HEK293 (cell line): Measurements from ENCODE around the gene DCLK1.

Experiments
- CTCF ChIA-PET: fragments of 350-600 bp; formaldehyde crosslinking; extraction: SDS; loops from one replicate; lab custom pipeline; 2021; ENCODE audit warnings: antibody characterized with exemption; lab: Yijun Ruan, JAX
- POLR2A ChIA-PET: fragments of 300-600 bp; formaldehyde crosslinking; extraction: SDS; loops from one replicate; lab custom pipeline; 2020; ENCODE audit warnings: antibody characterized with exemption, inconsistent platforms; lab: Yijun Ruan, JAX
- H3K27ac ChIP-seq: fragments of 200-500 bp; sonication (Bioruptor generic); 2 replicates; pipeline ENCODE4 v1.5.1; 2014; ENCODE audit warnings: low read depth, low read length, control low read depth, inconsistent platforms; ENCODE audit errors: extremely low read depth
- H3K36me3 ChIP-seq, 2 experiments: fragments of 200-500 bp in 1 of 2; sonication (Bioruptor generic) in 1 of 2; 1 replicate in 1 of 2; 2 replicates in 1 of 2; pipeline ENCODE4 v1.5.1; 2014 to 2017; ENCODE audit warnings: inconsistent platforms in 2 of 2, low read length in 2 of 2; ENCODE audit not compliant: control insufficient read depth in 2 of 2, insufficient read depth in 1 of 2
- H3K4me1 ChIP-seq: fragments of 200-500 bp; sonication (Bioruptor generic); 2 replicates; pipeline ENCODE4 v1.5.1; 2014; ENCODE audit warnings: mild to moderate bottlenecking, low read length, inconsistent platforms; ENCODE audit not compliant: control insufficient read depth, insufficient read depth
- H3K4me3 ChIP-seq: 2 replicates; pipeline ENCODE4 v1.5.1; 2011; ENCODE audit warnings: low read depth, mild to moderate bottlenecking, control low read depth, low read length, moderate library complexity
- H3K9me3 ChIP-seq: fragments of 200-500 bp; sonication (Bioruptor generic); 2 replicates; pipeline ENCODE4 v1.5.1; 2014; ENCODE audit warnings: low read depth, low read length, inconsistent platforms; ENCODE audit not compliant: control insufficient read depth, insufficient read depth
- BCL11B ChIP-seq: fragments of 450-650 bp; formaldehyde crosslinking; IDR thresholded peaks from 2 replicates; pipeline ENCODE4 v1.5.1; 2016; ENCODE audit warnings: low read depth, missing biosample characterization, missing genetic modification characterization
- FEZF1 ChIP-seq: fragments of 450-650 bp; formaldehyde crosslinking; IDR thresholded peaks from 2 replicates; pipeline ENCODE4 v1.5.1; 2016; ENCODE audit warnings: missing biosample characterization, missing genetic modification characterization
- GLIS1 ChIP-seq: fragments of 450-650 bp; formaldehyde crosslinking; IDR thresholded peaks from 2 replicates; pipeline ENCODE4 v1.5.1; 2016; ENCODE audit warnings: missing biosample characterization, missing genetic modification characterization
- KLF7 ChIP-seq: fragments of 450-650 bp; formaldehyde crosslinking; IDR thresholded peaks from 2 replicates; pipeline ENCODE4 v1.5.1; 2016; ENCODE audit warnings: missing biosample characterization, missing genetic modification characterization, borderline replicate concordance
- OSR2 ChIP-seq: fragments of 450-650 bp; formaldehyde crosslinking; IDR thresholded peaks from 2 replicates; pipeline ENCODE4 v1.5.1; 2016; ENCODE audit warnings: missing biosample characterization, missing genetic modification characterization
- OVOL3 ChIP-seq: fragments of 450-650 bp; formaldehyde crosslinking; IDR thresholded peaks from 2 replicates; pipeline ENCODE4 v1.5.1; 2016; ENCODE audit warnings: missing biosample characterization, missing genetic modification characterization
- PBX3 ChIP-seq: sonication (generic); formaldehyde crosslinking; IDR thresholded peaks from 2 replicates; pipeline ENCODE4 v1.8.1; 2022; ENCODE audit warnings: mild to moderate bottlenecking, moderate library complexity, missing genetic modification reagents
- PRDM4 ChIP-seq: fragments of 450-650 bp; formaldehyde crosslinking; IDR thresholded peaks from 2 replicates; pipeline ENCODE4 v1.5.1; 2017; ENCODE audit warnings: missing biosample characterization, missing genetic modification characterization
- REST ChIP-seq: fragments of 450-650 bp; formaldehyde crosslinking; IDR thresholded peaks from 2 replicates; pipeline ENCODE4 v1.5.1; 2016; ENCODE audit warnings: missing biosample characterization, missing genetic modification characterization
- ZFP37 ChIP-seq: fragments of 450-650 bp; formaldehyde crosslinking; IDR thresholded peaks from 2 replicates; pipeline ENCODE4 v1.5.1; 2016; ENCODE audit warnings: missing biosample characterization, missing genetic modification characterization
- ZIC2 ChIP-seq: fragments of 450-650 bp; formaldehyde crosslinking; IDR thresholded peaks from 2 replicates; pipeline ENCODE4 v1.5.1; 2016; ENCODE audit warnings: missing biosample characterization, missing genetic modification characterization
- ZNF10 ChIP-seq: fragments of 450-650 bp; formaldehyde crosslinking; IDR thresholded peaks from 2 replicates; pipeline ENCODE4 v1.5.1; 2017; ENCODE audit warnings: missing biosample characterization, missing genetic modification characterization
- ZNF148 ChIP-seq: fragments of 450-650 bp; formaldehyde crosslinking; IDR thresholded peaks from 2 replicates; pipeline ENCODE4 v1.5.0; 2017; ENCODE audit warnings: missing biosample characterization, missing genetic modification characterization, borderline replicate concordance
- ZNF335 ChIP-seq: fragments of 450-650 bp; formaldehyde crosslinking; conservative IDR thresholded peaks from 2 replicates; pipeline ENCODE4 v1.5.1; 2016; ENCODE audit warnings: missing biosample characterization, missing genetic modification characterization
- ZNF416 ChIP-seq: fragments of 450-650 bp; formaldehyde crosslinking; IDR thresholded peaks from 2 replicates; pipeline ENCODE4 v1.5.1; 2016; ENCODE audit warnings: missing biosample characterization, missing genetic modification characterization
- ZNF488 ChIP-seq: fragments of 450-650 bp; formaldehyde crosslinking; IDR thresholded peaks from 2 replicates; pipeline ENCODE4 v1.5.1; 2016; ENCODE audit warnings: missing biosample characterization, missing genetic modification characterization
- ZNF560 ChIP-seq: fragments of 450-650 bp; formaldehyde crosslinking; IDR thresholded peaks from 2 replicates; pipeline ENCODE4 v1.5.1; 2017; ENCODE audit warnings: missing biosample characterization, missing genetic modification characterization, borderline replicate concordance
- ZNF664 ChIP-seq: fragments of 450-650 bp; formaldehyde crosslinking; IDR thresholded peaks from 2 replicates; pipeline ENCODE4 v1.5.1; 2016; ENCODE audit warnings: missing biosample characterization, missing genetic modification characterization
- ZNF701 ChIP-seq: fragments of 450-650 bp; formaldehyde crosslinking; IDR thresholded peaks from 2 replicates; pipeline ENCODE4 v1.5.1; 2016; ENCODE audit warnings: missing biosample characterization, missing genetic modification characterization
- ZSCAN23 ChIP-seq: fragments of 450-650 bp; formaldehyde crosslinking; IDR thresholded peaks from 2 replicates; pipeline ENCODE4 v1.5.1; 2016; ENCODE audit warnings: missing biosample characterization, missing genetic modification characterization

DCLK1 gene

GRCh38 chr13:35768073-35768472 is 363.1 kb downstream of the DCLK1 start:
- Histone ChIP-seq H3K4me3 (no peak overlapping the region), H3K27ac (no peak overlapping the region), H3K36me3 (no peaks in the 10 kb centered on the region), H3K4me1 (no peaks in the 10 kb centered on the region), H3K9me3 (no peaks in the 10 kb centered on the region)
- ChIA-PET CTCF (interaction anchor here (0.6 to 0.7 kb wide), 2 partner anchors 9 to 161 kb away, joined by 3 read pairs; no protein-coding TSS in a partner anchor), POLR2A (no interaction called here)
- TF ChIP-seq ZNF701 = no peak
- TF ChIP-seq OVOL3 = no peak
- TF ChIP-seq ZNF335 = peak; percentile 51
- TF ChIP-seq FEZF1 (tag by site-specific recombination) = peak; percentile 70
- 0 out of 2 replicates have a peak, but pooled peaks have one; percentile 42 for TF ChIP-seq ZNF10
- TF ChIP-seq, all 188 proteins: peak for 3

- TF ChIP-seq ZFP37 (no peak), ZIC2 (tag by site-specific recombination) (no peak), ZNF560 (tag by site-specific recombination) (no peak), PRDM4 (tag by site-specific recombination) (no peak), ZNF664 (tag by site-specific recombination) (peak; percentile 62; the same call in 1 of the 2 replicates), GLIS1 (tag by site-specific recombination) (0 out of 2 replicates have a peak, but pooled peaks have one; percentile 16), BCL11B (tag by site-specific recombination) (no peak), ZSCAN23 (no peak), PBX3 (no peak), OSR2 (no peak), REST (tag by site-specific recombination) (no peak), KLF7 (no peak), ZNF148 (tag by site-specific recombination) (no peak), ZNF416 (tag by site-specific recombination) (no peak), ZNF488 (no peak)
- CTCF ChIA-PET = interaction anchor here (0.6 to 0.7 kb wide), 2 partner anchors 8 to 162 kb away, joined by 3 read pairs; no protein-coding TSS in a partner anchor
- H3K4me3 ChIP-seq = no peak overlapping the region
- no peak overlapping the region for H3K27ac ChIP-seq
- POLR2A ChIA-PET = no interaction called here
- no peaks in the 10 kb centered on the region for H3K36me3 ChIP-seq
- H3K9me3 ChIP-seq = no peaks in the 10 kb centered on the region
- H3K4me1 ChIP-seq = no peaks in the 10 kb centered on the region
Measured at GRCh38 chr13:35767256-35767976, 363.8 kb downstream of the DCLK1 start.
